GM23338 (cell line): ENCODE results near the gene PLXNA2. TPM values are rescaled to one million over a fixed set of nuclear protein-coding genes. Genes with fewer than 3 reads are reported as not detected.

Experiments used
- ATAC-seq: fragments of 200-7000 bp; cut with Tn5 transposase; 3 replicates; pipeline ENCODE4 v1.9.1; 2020
- DNase-seq: peaks from one replicate; pipeline ENCODE4 v3.0.0-alpha.2; 2015; ENCODE audit warnings: low spot score
- H2AFZ ChIP-seq: fragments of 200-600 bp; sonication (generic); 2 replicates; pipeline ENCODE4 v1.8.0; 2016; ENCODE audit warnings: antibody characterized with exemption, mild to moderate bottlenecking, moderate library complexity
- H3F3A ChIP-seq: fragments of 200-600 bp; sonication (generic); replicated peaks from 2 replicates; pipeline ENCODE4 v1.8.0; 2017; ENCODE audit warnings: antibody characterized with exemption, mixed run types, low read depth
- H3K27ac ChIP-seq: fragments of 200-600 bp; sonication (generic); 2 replicates; pipeline ENCODE4 v1.6.1; 2016; ENCODE audit warnings: low read depth
- H3K27me3 ChIP-seq: fragments of 200-600 bp; sonication (generic); 2 replicates; pipeline ENCODE4 v1.8.0; 2016; ENCODE audit warnings: mild to moderate bottlenecking, mixed run types, moderate library complexity; ENCODE audit not compliant: insufficient read depth
- H3K36me3 ChIP-seq: fragments of 200-600 bp; sonication (generic); 2 replicates; pipeline ENCODE4 v1.8.0; 2016; ENCODE audit warnings: mild to moderate bottlenecking; ENCODE audit not compliant: insufficient read depth
- H3K4me1 ChIP-seq: fragments of 200-600 bp; sonication (generic); 2 replicates; pipeline ENCODE4 v1.8.0; 2016; ENCODE audit warnings: mild to moderate bottlenecking, moderate library complexity; ENCODE audit not compliant: insufficient read depth
- H3K4me2 ChIP-seq: fragments of 200-600 bp; sonication (generic); 2 replicates; pipeline ENCODE4 v1.7.1; 2017; ENCODE audit warnings: mixed run types
- H3K4me3 ChIP-seq: fragments of 200-600 bp; sonication (generic); 2 replicates; pipeline ENCODE4 v1.6.1; 2016; ENCODE audit warnings: mixed run types
- H3K79me2 ChIP-seq: fragments of 200-600 bp; sonication (generic); replicated peaks from 2 replicates; pipeline ENCODE4 v1.8.0; 2017; ENCODE audit warnings: mild to moderate bottlenecking; ENCODE audit not compliant: insufficient read depth
- H3K9me2 ChIP-seq: fragments of 200-600 bp; sonication (generic); 2 replicates; pipeline ENCODE4 v1.8.0; 2017; ENCODE audit not compliant: insufficient read depth
- H4K20me1 ChIP-seq: fragments of 200-600 bp; sonication (generic); replicated peaks from 2 replicates; pipeline ENCODE4 v1.8.0; 2017; ENCODE audit warnings: mild to moderate bottlenecking; ENCODE audit not compliant: insufficient read depth
- H3K27ac Mint-ChIP-seq: 2 replicates; pipeline ENCODE4 v1.8.0; 2020; ENCODE audit warnings: inconsistent platforms, mild to moderate bottlenecking, moderate library complexity, mixed read lengths
- H3K27me3 Mint-ChIP-seq: 3 replicates; pipeline ENCODE4 v1.8.0; 2022; ENCODE audit warnings: low read depth, mild to moderate bottlenecking, moderate library complexity, mixed read lengths, inconsistent platforms; ENCODE audit not compliant: insufficient read depth, poor library complexity
- H3K36me3 Mint-ChIP-seq: 3 replicates; pipeline ENCODE4 v1.8.0; 2021; ENCODE audit warnings: low read depth, mild to moderate bottlenecking, inconsistent platforms, moderate library complexity, mixed read lengths
- H3K4me1 Mint-ChIP-seq: 3 replicates; pipeline ENCODE4 v1.8.0; 2020; ENCODE audit warnings: mild to moderate bottlenecking, inconsistent platforms, mixed read lengths
- H3K4me3 Mint-ChIP-seq: 3 replicates; pipeline ENCODE4 v1.8.0; 2021; ENCODE audit warnings: moderate library complexity, mild to moderate bottlenecking, inconsistent platforms, mixed read lengths
- H3K9me3 Mint-ChIP-seq: 3 replicates; pipeline ENCODE4 v1.8.0; 2020; ENCODE audit warnings: moderate library complexity, mild to moderate bottlenecking, inconsistent platforms, mixed read lengths
- CREB1 ChIP-seq: fragments of 250-450 bp; sonication (Bioruptor Pico); IDR thresholded peaks from 2 replicates; pipeline ENCODE4 v1.5.0; 2020; ENCODE audit warnings: low read depth, mild to moderate bottlenecking, moderate library complexity
- EZH2 ChIP-seq: fragments of 200-600 bp; sonication (generic); IDR thresholded peaks from one replicate; pipeline ENCODE4 v1.8.0; 2017; ENCODE audit warnings: antibody characterized with exemption, mild to moderate bottlenecking, low read depth; ENCODE audit not compliant: unreplicated experiment
- EZH2phosphoT487 ChIP-seq: fragments of 200-600 bp; sonication (generic); IDR thresholded peaks from one replicate; pipeline ENCODE4 v1.8.1; 2018; ENCODE audit warnings: antibody characterized with exemption; ENCODE audit not compliant: unreplicated experiment
- JUNB ChIP-seq: IDR thresholded peaks from one replicate; pipeline ENCODE4 v1.6.1; 2016; ENCODE audit warnings: antibody characterized with exemption; ENCODE audit not compliant: unreplicated experiment
- POLR2AphosphoS5 ChIP-seq: IDR thresholded peaks from 2 replicates; pipeline ENCODE4 v1.6.1; 2016; ENCODE audit warnings: antibody characterized with exemption, low read depth
- REST ChIP-seq: IDR thresholded peaks from one replicate; pipeline ENCODE4 v1.6.1; 2018; ENCODE audit warnings: antibody characterized with exemption; ENCODE audit not compliant: unreplicated experiment
- STAT1 ChIP-seq: IDR thresholded peaks from one replicate; pipeline ENCODE4 v1.6.1; 2016; ENCODE audit warnings: antibody characterized with exemption; ENCODE audit not compliant: unreplicated experiment
- ZNF114 ChIP-seq: fragments of 250-450 bp; sonication (Bioruptor Pico); IDR thresholded peaks from 2 replicates; pipeline ENCODE4 v1.5.0; 2020; ENCODE audit warnings: mild to moderate bottlenecking, moderate library complexity
- polyA plus RNA-seq: library from polyadenylated mRNA; unstranded; fragments of >200 nt; fragmentation: Nextera tagmentation; extraction: Ambion mirVana; gene quantifications from 2 replicates; pipeline ENCODE4 v1.2.1, GENCODE V29; 2016
- total RNA-seq: library from RNA; depleted of rRNA; stranded (reverse); fragments of >200 nt; shearing (Covaris generic); gene quantifications from 2 replicates; pipeline ENCODE4 v1.2.3, GENCODE V29; 2014
- TF ChIP-seq, protein P1 (sequence below), 2 experiments: fragments of 200-600 bp in 1 of 2; sonication (generic) in 1 of 2; conservative IDR thresholded peaks; 2 replicates each; pipeline versions ENCODE4 v1.5.1 to v1.6.1; 2016 to 2017; ENCODE audit warnings: antibody characterized with exemption in 2 of 2, low read depth in 2 of 2, mild to moderate bottlenecking in 2 of 2, moderate library complexity in 1 of 2
- TF ChIP-seq, protein P2 (sequence below): IDR thresholded peaks from 2 replicates; pipeline ENCODE4 v1.6.1; 2016; ENCODE audit warnings: antibody characterized with exemption

The PLXNA2 gene
- total and polyA plus RNA-seq, 2 experiments from 2014 or later: 0.40 to 1.8 TPM

DNA sequence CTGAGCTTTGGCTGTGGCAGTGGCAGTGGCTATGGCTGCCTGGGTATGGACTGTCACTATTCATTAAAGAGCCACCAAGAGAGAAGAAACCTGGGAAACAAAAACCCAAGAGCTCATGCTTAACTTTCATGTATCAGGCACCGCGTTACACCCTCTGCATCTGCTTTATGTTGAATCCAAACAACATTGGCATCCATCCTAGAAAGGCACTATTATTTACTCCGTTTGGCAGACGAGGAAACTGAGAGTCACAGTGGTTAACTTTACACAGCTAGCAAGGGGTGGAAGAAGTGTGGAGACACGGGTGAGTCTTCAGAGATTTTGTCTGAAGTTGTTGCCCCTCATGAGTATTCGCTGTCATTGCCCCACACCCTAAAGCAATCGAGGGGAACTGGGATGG is 63.8 kb downstream of the PLXNA2 start:
- ATAC-seq: no peak
- Mint-ChIP-seq H3K4me3 (no peak overlapping the region), H3K27me3 (peaks cover 3% of the 10 kb centered on the region), H3K36me3 (no peaks in the 10 kb centered on the region), H3K4me1 (peaks cover 53% of the 10 kb centered on the region), H3K27ac (no peak overlapping the region), H3K9me3 (no peaks in the 10 kb centered on the region; the same call in 2 of the 3 replicates)
- peaks cover 3% of the 10 kb centered on the region; the same call in 1 of the 2 replicates for H3K9me2 ChIP-seq
- H2AFZ ChIP-seq: no peak overlapping the region
- peaks cover 34% of the 10 kb centered on the region for H3K4me1 ChIP-seq
- DNase-seq: no peak
- no peaks in the 10 kb centered on the region for H3K27me3 ChIP-seq
- no peaks in the 10 kb centered on the region for H3K36me3 ChIP-seq
- H3F3A ChIP-seq: no peaks in the 10 kb centered on the region
- no peak overlapping the region for H3K4me2 ChIP-seq
- no peak overlapping the region for H3K4me3 ChIP-seq
- H3K27ac ChIP-seq: no peak overlapping the region
- H4K20me1 ChIP-seq: no peaks in the 10 kb centered on the region
- TF ChIP-seq, protein P1, sequence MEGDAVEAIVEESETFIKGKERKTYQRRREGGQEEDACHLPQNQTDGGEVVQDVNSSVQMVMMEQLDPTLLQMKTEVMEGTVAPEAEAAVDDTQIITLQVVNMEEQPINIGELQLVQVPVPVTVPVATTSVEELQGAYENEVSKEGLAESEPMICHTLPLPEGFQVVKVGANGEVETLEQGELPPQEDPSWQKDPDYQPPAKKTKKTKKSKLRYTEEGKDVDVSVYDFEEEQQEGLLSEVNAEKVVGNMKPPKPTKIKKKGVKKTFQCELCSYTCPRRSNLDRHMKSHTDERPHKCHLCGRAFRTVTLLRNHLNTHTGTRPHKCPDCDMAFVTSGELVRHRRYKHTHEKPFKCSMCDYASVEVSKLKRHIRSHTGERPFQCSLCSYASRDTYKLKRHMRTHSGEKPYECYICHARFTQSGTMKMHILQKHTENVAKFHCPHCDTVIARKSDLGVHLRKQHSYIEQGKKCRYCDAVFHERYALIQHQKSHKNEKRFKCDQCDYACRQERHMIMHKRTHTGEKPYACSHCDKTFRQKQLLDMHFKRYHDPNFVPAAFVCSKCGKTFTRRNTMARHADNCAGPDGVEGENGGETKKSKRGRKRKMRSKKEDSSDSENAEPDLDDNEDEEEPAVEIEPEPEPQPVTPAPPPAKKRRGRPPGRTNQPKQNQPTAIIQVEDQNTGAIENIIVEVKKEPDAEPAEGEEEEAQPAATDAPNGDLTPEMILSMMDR (conservative IDR thresholded peaks at IDR 0.05; ENCODE audit: low read depth in 2 of 2): no peak
- H3K79me2 ChIP-seq: no peaks in the 10 kb centered on the region

GRCh38 chr1:208179961-208180409 is 64.2 kb downstream of the PLXNA2 start:
- peak overlapping the region; percentile 43; the same call in 1 of the 2 replicates for H3K4me2 ChIP-seq
- peaks cover 53% of the 10 kb centered on the region for H3K4me1 Mint-ChIP-seq
- no peak overlapping the region for H3K27ac ChIP-seq
- no peaks in the 10 kb centered on the region; the same call in 2 of the 3 replicates for H3K9me3 Mint-ChIP-seq
- H3K4me3 ChIP-seq: no peak overlapping the region
- no peaks in the 10 kb centered on the region for H3F3A ChIP-seq
- peaks cover 3% of the 10 kb centered on the region for H3K27me3 Mint-ChIP-seq
- no peaks in the 10 kb centered on the region for H4K20me1 ChIP-seq
- H2AFZ ChIP-seq: no peak overlapping the region
- peak; percentile 26 for DNase-seq
- peaks cover 5% of the 10 kb centered on the region; the same call in 1 of the 2 replicates for H3K9me2 ChIP-seq
- peak; percentile 10; the same call in 1 of the 3 replicates for ATAC-seq
- no peaks in the 10 kb centered on the region for H3K36me3 ChIP-seq
- H3K4me3 Mint-ChIP-seq: no peak overlapping the region
- no peak for TF ChIP-seq STAT1
- no peak for TF ChIP-seq POLR2AphosphoS5
- H3K27ac Mint-ChIP-seq: no peak overlapping the region
- H3K4me1 ChIP-seq: peaks cover 34% of the 10 kb centered on the region
- no peaks in the 10 kb centered on the region for H3K36me3 Mint-ChIP-seq
- no peaks in the 10 kb centered on the region for H3K27me3 ChIP-seq
- H3K79me2 ChIP-seq: no peaks in the 10 kb centered on the region

DNA sequence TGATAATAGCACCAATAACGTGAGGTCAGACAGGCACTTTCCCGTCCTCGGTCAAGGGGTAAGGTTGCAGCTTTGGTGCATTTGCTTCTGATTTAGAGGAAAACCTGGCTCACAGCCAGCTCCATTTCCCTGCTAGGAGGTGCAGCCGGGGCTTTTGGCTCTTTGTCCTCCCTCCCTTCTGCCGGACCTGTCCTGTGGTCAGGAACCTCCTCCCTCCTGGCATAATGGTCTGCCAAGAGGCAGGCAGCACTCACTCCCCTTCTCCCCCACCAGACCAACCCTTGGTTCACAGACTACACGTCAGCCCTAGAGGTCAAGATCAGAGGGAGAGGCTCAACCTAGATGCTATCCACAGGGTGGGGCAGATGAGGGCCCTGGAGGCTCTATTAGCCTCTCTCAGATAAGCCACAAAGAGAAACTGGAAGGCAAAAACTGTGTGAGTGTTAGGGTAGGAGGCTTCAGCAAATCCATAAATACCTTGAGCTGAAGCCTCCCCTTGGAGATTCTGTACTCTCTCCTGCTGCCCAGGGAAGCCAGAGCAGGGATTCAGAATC is 64.8 kb downstream of the PLXNA2 start:
- Mint-ChIP-seq H3K4me3 (no peak overlapping the region), H3K36me3 (no peaks in the 10 kb centered on the region), H3K9me3 (no peaks in the 10 kb centered on the region; the same call in 2 of the 3 replicates), H3K27ac (no peak overlapping the region), H3K4me1 (peaks cover 58% of the 10 kb centered on the region), H3K27me3 (peaks cover 3% of the 10 kb centered on the region)
- H2AFZ ChIP-seq: no peak overlapping the region
- no peaks in the 10 kb centered on the region for H3K36me3 ChIP-seq
- H3K4me3 ChIP-seq: no peak overlapping the region
- H3K79me2 ChIP-seq: no peaks in the 10 kb centered on the region
- ATAC-seq: no peak
- H3K4me2 ChIP-seq: peak overlapping the region; percentile 43; the same call in 1 of the 2 replicates
- peaks cover 34% of the 10 kb centered on the region for H3K4me1 ChIP-seq
- no peak overlapping the region for H3K27ac ChIP-seq
- peaks cover 5% of the 10 kb centered on the region; the same call in 1 of the 2 replicates for H3K9me2 ChIP-seq
- DNase-seq: no peak
- no peaks in the 10 kb centered on the region for H4K20me1 ChIP-seq
- no peaks in the 10 kb centered on the region for H3F3A ChIP-seq
- no peaks in the 10 kb centered on the region for H3K27me3 ChIP-seq
- TF ChIP-seq, protein P1 (conservative IDR thresholded peaks at IDR 0.05; ENCODE audit: low read depth in 2 of 2): no peak
- TF ChIP-seq JUNB (no peak), EZH2phosphoT487 (no peak), POLR2AphosphoS5 (no peak), REST (no peak), EZH2 (no peak), CREB1 (CRISPR knock-in tag) (no peak), ZNF114 (CRISPR knock-in tag) (no peak)
- TF ChIP-seq, protein P2, sequence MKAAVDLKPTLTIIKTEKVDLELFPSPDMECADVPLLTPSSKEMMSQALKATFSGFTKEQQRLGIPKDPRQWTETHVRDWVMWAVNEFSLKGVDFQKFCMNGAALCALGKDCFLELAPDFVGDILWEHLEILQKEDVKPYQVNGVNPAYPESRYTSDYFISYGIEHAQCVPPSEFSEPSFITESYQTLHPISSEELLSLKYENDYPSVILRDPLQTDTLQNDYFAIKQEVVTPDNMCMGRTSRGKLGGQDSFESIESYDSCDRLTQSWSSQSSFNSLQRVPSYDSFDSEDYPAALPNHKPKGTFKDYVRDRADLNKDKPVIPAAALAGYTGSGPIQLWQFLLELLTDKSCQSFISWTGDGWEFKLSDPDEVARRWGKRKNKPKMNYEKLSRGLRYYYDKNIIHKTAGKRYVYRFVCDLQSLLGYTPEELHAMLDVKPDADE: no peak
